Activated B cell treated with CpG ODN at 0.5 μM for 24 hours (primary cell): Measurements from ENCODE around the gene YKT6. TPM values are rescaled to one million over a fixed set of nuclear protein-coding genes. Genes with fewer than 3 reads are reported as not detected.

Experiments used
- ATAC-seq: fragments of 200-7000 bp; cut with Tn5 transposase; one replicate; pipeline ENCODE4 v1.10.0; 2021; ENCODE audit warnings: low read depth, mild to moderate bottlenecking, moderate library complexity
- CTCF ChIA-PET: fragments of 350-600 bp; sonication (Branson Sonifier 250); formaldehyde crosslinking; loops from one replicate; lab custom pipeline; 2021; ENCODE audit warnings: antibody characterized with exemption; lab: Charles Lee
- POLR2A ChIA-PET: fragments of 350-600 bp; sonication (Branson Sonifier 250); formaldehyde crosslinking; loops from one replicate; lab custom pipeline; 2021; ENCODE audit warnings: antibody characterized with exemption; lab: Charles Lee
- DNase-seq: peaks from one replicate; pipeline ENCODE4 v3.0.0; 2022
- H3K27ac Mint-ChIP-seq: one replicate; pipeline ENCODE4 v1.8.0; 2020; ENCODE audit warnings: mixed read lengths
- H3K27me3 Mint-ChIP-seq: one replicate; pipeline ENCODE4 v1.8.0; 2021; ENCODE audit warnings: mixed read lengths
- H3K36me3 Mint-ChIP-seq: one replicate; pipeline ENCODE4 v1.8.0; 2021; ENCODE audit warnings: low read depth, mixed read lengths
- H3K4me1 Mint-ChIP-seq: one replicate; pipeline ENCODE4 v1.8.0; 2021; ENCODE audit warnings: mixed read lengths
- H3K4me3 Mint-ChIP-seq: one replicate; pipeline ENCODE4 v1.8.0; 2020; ENCODE audit warnings: mild to moderate bottlenecking, mixed read lengths
- H3K9me3 Mint-ChIP-seq: one replicate; pipeline ENCODE4 v1.8.0; 2020; ENCODE audit warnings: mixed read lengths
- CTCF ChIP-seq: fragments of 200-600 bp; IDR thresholded peaks from one replicate; pipeline ENCODE4 v1.8.0; 2022; ENCODE audit warnings: antibody characterized with exemption, mild to moderate bottlenecking
- intact Hi-C: fragments of 100-400 bp; cut with micrococcal nuclease; formaldehyde crosslinking; loops from one replicate; pipeline ENCODE4 v1.15.1; 2024
- total RNA-seq: library from RNA; stranded (reverse); gene quantifications from 2 replicates; pipeline ENCODE4 v1.2.3, GENCODE V29; 2022

Gene YKT6
- total RNA-seq, 1 donor from 2014 or later = 78.2 TPM

DNA sequence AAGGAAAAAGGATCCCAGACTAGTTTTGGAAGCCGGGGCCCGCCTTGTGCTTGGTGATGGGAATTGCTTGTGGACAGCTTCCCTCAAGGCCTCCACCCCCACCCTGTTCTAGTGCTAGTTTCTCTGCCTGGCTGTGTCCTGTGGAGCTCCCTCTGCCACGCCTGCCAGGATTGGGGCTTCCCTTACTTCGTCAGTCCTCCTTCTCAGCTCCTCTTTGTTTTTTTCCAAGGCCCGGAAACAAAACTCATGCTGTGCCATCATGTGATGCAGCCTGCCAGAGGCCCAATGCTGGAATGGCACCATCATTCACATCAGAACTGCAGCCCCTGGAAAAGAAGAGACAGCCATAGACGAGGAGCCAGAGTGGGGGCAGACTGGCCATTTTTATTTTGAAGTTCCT lies 11.2 kb downstream of the YKT6 start:
- Mint-ChIP-seq H3K4me1 (peaks cover 10% of the 10 kb centered on the region), H3K27me3 (no peaks in the 10 kb centered on the region), H3K9me3 (no peaks in the 10 kb centered on the region), H3K4me3 (no peak overlapping the region), H3K27ac (no peak overlapping the region), H3K36me3 (peaks cover 63% of the 10 kb centered on the region)
- intact Hi-C loops = no loop called here
- no peak for DNase-seq
- POLR2A ChIA-PET = no interaction called here
- CTCF ChIA-PET = no interaction called here
- no peak for TF ChIP-seq CTCF
- no peak for ATAC-seq

GRCh38 chr7:44212581-44213184 lies 11.9 kb downstream of the YKT6 start:
- ChIA-PET POLR2A (no interaction called here), CTCF (interaction anchor here (0.7 kb wide), 1 partner anchor 16 kb away, joined by 3 read pairs; no protein-coding TSS in a partner anchor)
- intact Hi-C loops = no loop called here

GRCh38 chr7:44213206-44213876 lies 12.6 kb downstream of the YKT6 start:
- Mint-ChIP-seq H3K4me1 (peaks cover 10% of the 10 kb centered on the region), H3K4me3 (no peak overlapping the region), H3K27me3 (no peaks in the 10 kb centered on the region), H3K9me3 (no peaks in the 10 kb centered on the region), H3K36me3 (peaks cover 52% of the 10 kb centered on the region), H3K27ac (peak overlapping the region; percentile 19)
- no peak for TF ChIP-seq CTCF
- intact Hi-C loops = no loop called here
- ATAC-seq (no peak), DNase-seq (peak; percentile 14)
- POLR2A ChIA-PET = no interaction called here
- CTCF ChIA-PET = interaction anchor here (0.7 kb wide), 1 partner anchor 15 kb away, joined by 3 read pairs; no protein-coding TSS in a partner anchor

More at GRCh38 chr7:44212581-44213184, 11.9 kb downstream of the YKT6 start:
- DNase-seq (peak; percentile 8), ATAC-seq (no peak)
- no peaks in the 10 kb centered on the region for H3K9me3 Mint-ChIP-seq
- no peaks in the 10 kb centered on the region for H3K27me3 Mint-ChIP-seq
- H3K27ac Mint-ChIP-seq = no peak overlapping the region
- H3K4me3 Mint-ChIP-seq = no peak overlapping the region
- TF ChIP-seq CTCF = no peak
- peaks cover 58% of the 10 kb centered on the region for H3K36me3 Mint-ChIP-seq
- peaks cover 10% of the 10 kb centered on the region for H3K4me1 Mint-ChIP-seq

GRCh38 chr7:44213877-44214388 lies 13.2 kb downstream of the YKT6 start:
- H3K27ac Mint-ChIP-seq = peak overlapping the region; percentile 19
- intact Hi-C loops = loop anchor here (1.0 kb wide), 1 partner anchor 263 kb away; no protein-coding TSS in a partner anchor

More at GRCh38 chr7:44213877-44214388, 13.2 kb downstream of the YKT6 start:
- no peaks in the 10 kb centered on the region for H3K27me3 Mint-ChIP-seq
- ChIA-PET CTCF (interaction anchor here (1.2 kb wide), 1 partner anchor 351 kb away, joined by 5 read pairs; no protein-coding TSS in a partner anchor), POLR2A (no interaction called here)
- H3K36me3 Mint-ChIP-seq = peaks cover 46% of the 10 kb centered on the region
- ATAC-seq (peak; percentile 66), DNase-seq (no peak)
- no peak for TF ChIP-seq CTCF
- H3K4me1 Mint-ChIP-seq = peaks cover 10% of the 10 kb centered on the region
- H3K9me3 Mint-ChIP-seq = no peaks in the 10 kb centered on the region
- H3K4me3 Mint-ChIP-seq = no peak overlapping the region
